ENCODE results near the gene ZNF175. TPM values are rescaled to one million over a fixed set of nuclear protein-coding genes. Genes with fewer than 3 reads are reported as not detected.

Gene ZNF175
- 2.1 and 11.2 TPM in 2 replicates for total RNA-seq (ENCODE audit: low replicate concordance)

GRCh38 chr19:51570962-51571575 lies at the start of gene ZNF175:
Gene ZNF175 (plus strand): TSS chr19:51571283. CDS start chr19:51573330, 2,047 bp downstream.

GRCh38 chr19:51531349-51532315 lies 39.5 kb upstream of the ZNF175 start, which contains the start of gene SIGLEC6:
Gene SIGLEC6 (minus strand): TSS chr19:51531670. CDS start chr19:51531648, 22 bp downstream.

GRCh38 chr19:51630315-51630714 lies 59.2 kb downstream of the ZNF175 start, which contains the start of gene SIGLEC5:
Gene SIGLEC5 (minus strand): TSS chr19:51630401. CDS start chr19:51630335, 66 bp downstream.

Other genes with a start within 250 kb of the ZNF175 start
- 0.23 and 0.30 TPM in 2 replicates for gene VSIG10L, start 229.1 kb upstream of the ZNF175 start, total RNA-seq (ENCODE audit: low replicate concordance)
- gene ETFB, start 204.9 kb upstream of the ZNF175 start, total RNA-seq (ENCODE audit: low replicate concordance): 202 and 403 TPM in 2 replicates
- gene CLDND2, start 202.3 kb upstream of the ZNF175 start, total RNA-seq (ENCODE audit: low replicate concordance): not detected in 2 replicates
- not detected in 2 replicates for gene NKG7, start 198.6 kb upstream of the ZNF175 start, total RNA-seq (ENCODE audit: low replicate concordance)
- not detected in 2 replicates for gene LIM2, start 183.3 kb upstream of the ZNF175 start, total RNA-seq (ENCODE audit: low replicate concordance)
- not detected in 2 replicates for gene C19orf84, start 180.7 kb upstream of the ZNF175 start, total RNA-seq (ENCODE audit: low replicate concordance)
- not detected in 2 replicates for gene SIGLEC10, start 153.6 kb upstream of the ZNF175 start, total RNA-seq (ENCODE audit: low replicate concordance)
- gene SIGLEC8, start 112.8 kb upstream of the ZNF175 start, total RNA-seq (ENCODE audit: low replicate concordance): not detected in 2 replicates
- not detected in 2 replicates for gene CEACAM18, start 92.7 kb upstream of the ZNF175 start, total RNA-seq (ENCODE audit: low replicate concordance)
- not detected in 2 replicates for gene SIGLEC12, start 69.5 kb upstream of the ZNF175 start, total RNA-seq (ENCODE audit: low replicate concordance)
- gene SIGLEC6, start 39.6 kb upstream of the ZNF175 start, total RNA-seq (ENCODE audit: low replicate concordance): not detected in 2 replicates
- not detected in 2 replicates for gene SIGLEC5, start 59.1 kb downstream of the ZNF175 start, total RNA-seq (ENCODE audit: low replicate concordance)
- gene SIGLEC14, start 75.5 kb downstream of the ZNF175 start, total RNA-seq (ENCODE audit: low replicate concordance): not detected in 2 replicates
- 8.5 and 12.8 TPM in 2 replicates for gene SPACA6, start 122.0 kb downstream of the ZNF175 start, total RNA-seq (ENCODE audit: low replicate concordance)
- gene HAS1, start 152.7 kb downstream of the ZNF175 start, total RNA-seq (ENCODE audit: low replicate concordance): 0.08 and 0.23 TPM in 2 replicates
- gene FPR1, start 180.6 kb downstream of the ZNF175 start, total RNA-seq (ENCODE audit: low replicate concordance): 0.47 TPM in 1 of 2 replicates, not detected in the other
- gene FPR2, start 189.9 kb downstream of the ZNF175 start, total RNA-seq (ENCODE audit: low replicate concordance): not detected in 2 replicates
- gene FPR3, start 223.9 kb downstream of the ZNF175 start, total RNA-seq (ENCODE audit: low replicate concordance): 0.23 TPM in 1 of 2 replicates, not detected in the other

Measured in smooth muscle cell of the coronary artery (primary cell).